ENCODE measurements around the gene IFT74. TPM values are rescaled to one million over a fixed set of nuclear protein-coding genes. Genes with fewer than 3 reads are reported as not detected.

IFT74 gene
- total and polyA plus RNA-seq, 2 of the 13 experiments (the other 11 are each of a cell fraction or from before 2014, with no cell fraction given) = 4.2 to 12.3 TPM

GRCh38 chr9:26946753-26947727 lies 9.2 kb upstream of the IFT74 start, which contains the start of gene PLAA (continued):
- TF ChIP-seq, protein P1, sequence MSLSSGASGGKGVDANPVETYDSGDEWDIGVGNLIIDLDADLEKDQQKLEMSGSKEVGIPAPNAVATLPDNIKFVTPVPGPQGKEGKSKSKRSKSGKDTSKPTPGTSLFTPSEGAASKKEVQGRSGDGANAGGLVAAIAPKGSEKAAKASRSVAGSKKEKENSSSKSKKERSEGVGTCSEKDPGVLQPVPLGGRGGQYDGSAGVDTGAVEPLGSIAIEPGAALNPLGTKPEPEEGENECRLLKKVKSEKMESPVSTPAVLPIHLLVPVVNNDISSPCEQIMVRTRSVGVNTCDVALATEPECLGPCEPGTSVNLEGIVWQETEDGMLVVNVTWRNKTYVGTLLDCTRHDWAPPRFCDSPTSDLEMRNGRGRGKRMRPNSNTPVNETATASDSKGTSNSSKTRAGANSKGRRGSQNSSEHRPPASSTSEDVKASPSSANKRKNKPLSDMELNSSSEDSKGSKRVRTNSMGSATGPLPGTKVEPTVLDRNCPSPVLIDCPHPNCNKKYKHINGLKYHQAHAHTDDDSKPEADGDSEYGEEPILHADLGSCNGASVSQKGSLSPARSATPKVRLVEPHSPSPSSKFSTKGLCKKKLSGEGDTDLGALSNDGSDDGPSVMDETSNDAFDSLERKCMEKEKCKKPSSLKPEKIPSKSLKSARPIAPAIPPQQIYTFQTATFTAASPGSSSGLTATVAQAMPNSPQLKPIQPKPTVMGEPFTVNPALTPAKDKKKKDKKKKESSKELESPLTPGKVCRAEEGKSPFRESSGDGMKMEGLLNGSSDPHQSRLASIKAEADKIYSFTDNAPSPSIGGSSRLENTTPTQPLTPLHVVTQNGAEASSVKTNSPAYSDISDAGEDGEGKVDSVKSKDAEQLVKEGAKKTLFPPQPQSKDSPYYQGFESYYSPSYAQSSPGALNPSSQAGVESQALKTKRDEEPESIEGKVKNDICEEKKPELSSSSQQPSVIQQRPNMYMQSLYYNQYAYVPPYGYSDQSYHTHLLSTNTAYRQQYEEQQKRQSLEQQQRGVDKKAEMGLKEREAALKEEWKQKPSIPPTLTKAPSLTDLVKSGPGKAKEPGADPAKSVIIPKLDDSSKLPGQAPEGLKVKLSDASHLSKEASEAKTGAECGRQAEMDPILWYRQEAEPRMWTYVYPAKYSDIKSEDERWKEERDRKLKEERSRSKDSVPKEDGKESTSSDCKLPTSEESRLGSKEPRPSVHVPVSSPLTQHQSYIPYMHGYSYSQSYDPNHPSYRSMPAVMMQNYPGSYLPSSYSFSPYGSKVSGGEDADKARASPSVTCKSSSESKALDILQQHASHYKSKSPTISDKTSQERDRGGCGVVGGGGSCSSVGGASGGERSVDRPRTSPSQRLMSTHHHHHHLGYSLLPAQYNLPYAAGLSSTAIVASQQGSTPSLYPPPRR (CRISPR knock-in tag; IDR thresholded peaks at IDR 0.05; ENCODE audit: borderline replicate concordance) = 0 out of 2 replicates have a peak, but pooled peaks have one; percentile 27
- TF ChIP-seq TBX3 (IDR thresholded peaks at IDR 0.05; ENCODE audit: borderline replicate concordance) (no peak), KAT7 (CRISPR knock-in tag; IDR thresholded peaks at IDR 0.05; ENCODE audit: borderline replicate concordance) (peak; percentile 99), JDP2 (CRISPR knock-in tag; IDR thresholded peaks at IDR 0.05; ENCODE audit: borderline replicate concordance) (no peak), ZNF704 (CRISPR knock-in tag; IDR thresholded peaks at IDR 0.05; ENCODE audit: borderline replicate concordance) (0 out of 2 replicates have a peak, but pooled peaks have one; percentile 68), POGK (CRISPR knock-in tag; conservative IDR thresholded peaks at IDR 0.05) (peak; percentile 51), FOSL1 (CRISPR knock-in tag; IDR thresholded peaks at IDR 0.05; ENCODE audit: borderline replicate concordance) (0 out of 2 replicates have a peak, but pooled peaks have one; percentile 7), ZNF709 (CRISPR knock-in tag; IDR thresholded peaks at IDR 0.05) (peak; percentile 75; the same call in 1 of the 2 replicates), ATF1 (CRISPR knock-in tag; IDR thresholded peaks at IDR 0.05) (peak; percentile 99), PAXIP1 (CRISPR knock-in tag; conservative IDR thresholded peaks at IDR 0.05) (peak; percentile 42; the same call in 1 of the 2 replicates), GZF1 (CRISPR knock-in tag; IDR thresholded peaks at IDR 0.05) (peak; percentile 81; the same call in 1 of the 2 replicates)
- TF ChIP-seq, protein P2, sequence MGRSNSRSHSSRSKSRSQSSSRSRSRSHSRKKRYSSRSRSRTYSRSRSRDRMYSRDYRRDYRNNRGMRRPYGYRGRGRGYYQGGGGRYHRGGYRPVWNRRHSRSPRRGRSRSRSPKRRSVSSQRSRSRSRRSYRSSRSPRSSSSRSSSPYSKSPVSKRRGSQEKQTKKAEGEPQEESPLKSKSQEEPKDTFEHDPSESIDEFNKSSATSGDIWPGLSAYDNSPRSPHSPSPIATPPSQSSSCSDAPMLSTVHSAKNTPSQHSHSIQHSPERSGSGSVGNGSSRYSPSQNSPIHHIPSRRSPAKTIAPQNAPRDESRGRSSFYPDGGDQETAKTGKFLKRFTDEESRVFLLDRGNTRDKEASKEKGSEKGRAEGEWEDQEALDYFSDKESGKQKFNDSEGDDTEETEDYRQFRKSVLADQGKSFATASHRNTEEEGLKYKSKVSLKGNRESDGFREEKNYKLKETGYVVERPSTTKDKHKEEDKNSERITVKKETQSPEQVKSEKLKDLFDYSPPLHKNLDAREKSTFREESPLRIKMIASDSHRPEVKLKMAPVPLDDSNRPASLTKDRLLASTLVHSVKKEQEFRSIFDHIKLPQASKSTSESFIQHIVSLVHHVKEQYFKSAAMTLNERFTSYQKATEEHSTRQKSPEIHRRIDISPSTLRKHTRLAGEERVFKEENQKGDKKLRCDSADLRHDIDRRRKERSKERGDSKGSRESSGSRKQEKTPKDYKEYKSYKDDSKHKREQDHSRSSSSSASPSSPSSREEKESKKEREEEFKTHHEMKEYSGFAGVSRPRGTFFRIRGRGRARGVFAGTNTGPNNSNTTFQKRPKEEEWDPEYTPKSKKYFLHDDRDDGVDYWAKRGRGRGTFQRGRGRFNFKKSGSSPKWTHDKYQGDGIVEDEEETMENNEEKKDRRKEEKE (IDR thresholded peaks at IDR 0.05) = no peak

Data from HepG2 (cell line).